NCI-H2196 (cell line): ENCODE measurements around the gene FBLN7.
A peak's percentile ranks its signal among the peaks of the same experiment; 100 is the strongest.

ENCODE experiments used
- DNase-seq: peaks from one replicate; lab custom pipeline; 2025; ENCODE audit not compliant: unreplicated experiment; lab: John Stamatoyannopoulos, UW

FBLN7 gene

GRCh38 chr2:112229348-112229747 lies 91.2 kb downstream of the FBLN7 start:
- peak; percentile 81 for DNase-seq

GRCh38 chr2:112230371-112230770 lies 92.2 kb downstream of the FBLN7 start:
- DNase-seq: no peak
